K562 (cell line): ENCODE measurements around the gene KIAA0040. TPM values are rescaled to one million over a fixed set of nuclear protein-coding genes. Genes with fewer than 3 reads are reported as not detected.

Experiments
- ADNP ChIP-seq: fragments of 200-800 bp; sonication (Bioruptor generic); IDR thresholded peaks from 2 replicates; pipeline ENCODE4 v1.6.1; 2016; ENCODE audit warnings: missing genetic modification characterization, missing compliant biosample characterization
- ATF3 ChIP-seq, 2 experiments: fragments of 450-650 bp in 1 of 2; sonication (generic) in 1 of 2; formaldehyde crosslinking in 1 of 2; IDR thresholded peaks in 1 of 2; conservative IDR thresholded peaks in 1 of 2; 2 replicates each; pipeline versions ENCODE4 v1.6.1 to v1.8.1; 2016 to 2023; ENCODE audit warnings: mild to moderate bottlenecking in 2 of 2, moderate library complexity in 2 of 2, inconsistent platforms in 1 of 2, missing genetic modification reagents in 1 of 2
- ATF4 ChIP-seq: fragments of 450-650 bp; formaldehyde crosslinking; IDR thresholded peaks from 2 replicates; pipeline ENCODE4 v1.4.0; 2022; ENCODE audit warnings: mild to moderate bottlenecking, moderate library complexity
- CLOCK ChIP-seq: fragments of 250-450 bp; sonication (Bioruptor Pico); IDR thresholded peaks from 2 replicates; pipeline ENCODE4 v1.4.0; 2020; ENCODE audit warnings: mild to moderate bottlenecking, moderate library complexity, borderline replicate concordance
- ETV5 ChIP-seq: sonication (generic); formaldehyde crosslinking; IDR thresholded peaks from 2 replicates; pipeline ENCODE4 v1.4.0; 2020; ENCODE audit warnings: low read depth, mild to moderate bottlenecking, missing genetic modification reagents
- FIP1L1 ChIP-seq: fragments of 200-400 bp; formaldehyde crosslinking; IDR thresholded peaks from 2 replicates; pipeline ENCODE4 v1.6.1; 2018; ENCODE audit warnings: mild to moderate bottlenecking, low read depth, low read length; ENCODE audit not compliant: poor library complexity, severe bottlenecking
- HMG20B ChIP-seq: fragments of 250-450 bp; sonication (Bioruptor Pico); IDR thresholded peaks from 2 replicates; pipeline ENCODE4 v1.5.0; 2021; ENCODE audit warnings: mild to moderate bottlenecking
- HMGXB4 ChIP-seq: sonication (generic); formaldehyde crosslinking; IDR thresholded peaks from 2 replicates; pipeline ENCODE4 v1.8.1; 2023; ENCODE audit warnings: mild to moderate bottlenecking, missing genetic modification reagents
- KLF13 ChIP-seq: fragments of 450-650 bp; IDR thresholded peaks from 2 replicates; pipeline ENCODE4 v1.6.1; 2016; ENCODE audit warnings: missing genetic modification characterization, low read depth, mild to moderate bottlenecking, missing compliant biosample characterization, moderate library complexity, borderline replicate concordance
- LCOR ChIP-seq: sonication (generic); formaldehyde crosslinking; IDR thresholded peaks from 2 replicates; pipeline ENCODE4 v1.8.0; 2022; ENCODE audit warnings: mild to moderate bottlenecking, missing genetic modification reagents
- MECOM ChIP-seq: fragments of 250-450 bp; sonication (Bioruptor Pico); IDR thresholded peaks from 2 replicates; pipeline ENCODE4 v1.8.0; 2022; ENCODE audit warnings: inconsistent platforms
- NEUROD1 ChIP-seq: fragments of 150-350 bp; IDR thresholded peaks from 2 replicates; pipeline ENCODE4 v1.6.1; 2014; ENCODE audit warnings: borderline replicate concordance, low read length, low read depth; ENCODE audit not compliant: partially characterized antibody
- NFE2 ChIP-seq: IDR thresholded peaks from 2 replicates; pipeline ENCODE4 v1.6.1; 2014; ENCODE audit warnings: antibody characterized with exemption, low read depth
- PHB2 ChIP-seq: fragments of 450-650 bp; IDR thresholded peaks from 2 replicates; pipeline ENCODE4 v1.6.1; 2017; ENCODE audit warnings: low read depth
- RBM22 ChIP-seq: fragments of 200-400 bp; formaldehyde crosslinking; IDR thresholded peaks from 2 replicates; pipeline ENCODE4 v1.6.1; 2018; ENCODE audit warnings: low read length, low read depth; ENCODE audit not compliant: poor library complexity, severe bottlenecking
- SLC30A9 ChIP-seq: fragments of 250-450 bp; sonication (Bioruptor Pico); IDR thresholded peaks from 2 replicates; pipeline ENCODE4 v1.8.0; 2022; ENCODE audit warnings: mild to moderate bottlenecking, moderate library complexity
- SMARCA4 ChIP-seq: fragments of 450-650 bp; IDR thresholded peaks from 2 replicates; pipeline ENCODE4 v1.6.1; 2016
- XRCC4 ChIP-seq: IDR thresholded peaks from one replicate; pipeline ENCODE4 v1.6.1; 2011; ENCODE audit not compliant: insufficient read depth, insufficient read length; ENCODE audit errors: extremely low read depth
- ZBTB17 ChIP-seq: fragments of 450-650 bp; formaldehyde crosslinking; IDR thresholded peaks from 2 replicates; pipeline ENCODE4 v1.4.0; 2020; ENCODE audit warnings: mild to moderate bottlenecking
- ZKSCAN8 ChIP-seq: fragments of 200-800 bp; sonication (Bioruptor generic); IDR thresholded peaks from 2 replicates; pipeline ENCODE4 v1.6.1; 2016; ENCODE audit warnings: missing genetic modification characterization, missing compliant biosample characterization
- ZNF324 ChIP-seq: fragments of 250-450 bp; sonication (Bioruptor Pico); IDR thresholded peaks from 2 replicates; pipeline ENCODE4 v1.4.0; 2020; ENCODE audit warnings: mild to moderate bottlenecking
- ZNF707 ChIP-seq: fragments of 250-450 bp; sonication (Bioruptor Pico); conservative IDR thresholded peaks from 2 replicates; pipeline ENCODE4 v1.8.0; 2022; ENCODE audit warnings: inconsistent platforms, mild to moderate bottlenecking, moderate library complexity
- ZNF75A ChIP-seq: fragments of 450-650 bp; formaldehyde crosslinking; IDR thresholded peaks from 2 replicates; pipeline ENCODE4 v1.4.0; 2020; ENCODE audit warnings: mild to moderate bottlenecking
- polyA plus RNA-seq, 8 experiments: library from polyadenylated mRNA; depleted of rRNA in 4 of 8; stranded (reverse) in 5 of 8; unstranded in 3 of 8; fragments of >200 nt; fragmentation: Nextera tagmentation in 2 of 8; fragmentation: Illumina TruSeq in 1 of 8; extraction: Ambion mirVana in 2 of 8; extraction: Trizol in 1 of 8; gene quantifications; 2 replicates each; pipeline versions ENCODE4 v1.2.1 to v1.2.3, GENCODE V29; 2011 to 2014; ENCODE audit warnings: inconsistent platforms in 1 of 8, missing spikeins in 1 of 8
- total RNA-seq, 7 experiments: library from RNA; depleted of rRNA in 6 of 7; stranded (reverse); fragments of >200 nt in 6 of 7; fragmentation: Illumina TruSeq in 2 of 7; extraction: Trizol in 2 of 7; gene quantifications; 2 replicates each; pipeline versions ENCODE4 v1.2.1 to v1.2.3, GENCODE V29; 2011 to 2021; ENCODE audit warnings: low replicate concordance in 1 of 7

The KIAA0040 gene
- total and polyA plus RNA-seq, 9 of the 15 experiments (the other 6 are each of a cell fraction or from before 2014, with no cell fraction given) = 3.4 to 13.6 (median 7.1) TPM

GRCh38 chr1:175208773-175209492, 16.4 kb upstream of the KIAA0040 start (continued):
- peak; percentile 38; the same call in 1 of the 2 replicates for TF ChIP-seq ETV5
- no peak for TF ChIP-seq NFE2
- TF ChIP-seq SMARCA4 = no peak
- TF ChIP-seq HMGXB4 (CRISPR knock-in tag) = no peak
- no peak for TF ChIP-seq NEUROD1
- TF ChIP-seq ZNF707 = no peak
- no peak for TF ChIP-seq ZBTB17 (CRISPR knock-in tag)
- TF ChIP-seq XRCC4 = no peak
- TF ChIP-seq ZNF75A = no peak
- no peak for TF ChIP-seq ATF3 (IDR thresholded peaks at IDR 0.05)
- TF ChIP-seq ATF3 (CRISPR knock-in tag; conservative IDR thresholded peaks at IDR 0.05) = no peak
- no peak for TF ChIP-seq ADNP
- no peak for TF ChIP-seq PHB2
- no peak for TF ChIP-seq HMG20B (CRISPR knock-in tag)
- no peak for TF ChIP-seq RBM22
- no peak for TF ChIP-seq SLC30A9
- TF ChIP-seq KLF13 (tag) = no peak
- no peak for TF ChIP-seq ZNF324
- TF ChIP-seq ATF4 = 0 out of 2 replicates have a peak, but pooled peaks have one; percentile 35
- TF ChIP-seq LCOR (CRISPR knock-in tag) = no peak
- TF ChIP-seq FIP1L1 = no peak
- TF ChIP-seq ZKSCAN8 = 0 out of 2 replicates have a peak, but pooled peaks have one; percentile 54
- TF ChIP-seq CLOCK = no peak
- no peak for TF ChIP-seq MECOM
